GM21367 (cell line): ENCODE data around the gene PPM1F.
"Not testable (repeated sequence)": the region's sequence is repeated elsewhere in the genome, so short reads cannot be mapped to it uniquely, and the experiment has no call there.

Experiments used
- ATAC-seq: cut with Tn5 transposase; IDR thresholded peaks from one replicate; pipeline ENCODE4 v1.9.1; 2021; ENCODE audit not compliant: unreplicated experiment

PPM1F gene

DNA sequence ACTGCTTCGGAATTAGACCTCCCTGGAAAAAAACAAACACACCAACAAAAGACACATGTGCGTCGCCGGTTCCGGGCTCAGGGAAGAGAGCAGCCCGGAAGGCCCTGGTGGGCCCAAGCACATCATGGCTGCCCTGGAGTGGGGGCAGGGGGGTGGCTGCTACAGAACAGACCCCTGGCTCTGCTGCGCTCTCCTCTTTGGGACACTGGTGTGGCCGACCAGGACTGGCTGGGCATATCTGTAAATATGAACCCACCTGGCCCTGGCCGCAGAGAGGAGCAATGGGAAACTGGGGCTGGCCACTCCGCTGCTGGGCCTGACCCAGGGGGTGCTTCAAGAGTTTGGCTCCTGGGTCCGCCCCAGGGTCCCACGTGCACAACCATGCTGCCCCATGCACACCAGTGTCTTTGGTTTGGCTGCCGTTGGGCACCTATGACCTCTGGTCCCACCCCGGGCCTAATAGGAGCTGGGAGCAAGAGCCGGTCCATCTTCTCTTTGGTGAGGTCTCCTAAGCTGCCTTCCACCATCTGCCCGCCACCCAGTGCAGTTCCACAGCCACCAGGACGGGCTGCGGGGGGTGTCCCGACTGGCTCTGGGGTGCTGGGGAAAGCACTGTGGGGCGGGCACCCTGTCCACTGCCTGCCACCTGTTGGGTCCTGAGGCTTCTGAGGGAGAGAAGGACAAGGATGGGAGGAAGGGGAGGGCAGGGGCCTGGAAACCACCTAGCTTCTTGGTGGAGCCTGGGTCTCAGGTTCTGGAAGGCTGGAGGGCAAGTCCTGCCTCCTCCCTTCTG, 30.1 kb downstream of the PPM1F start:
- ATAC-seq = no peak

- ATAC-seq = no peak
Observed at GRCh38 chr22:21921729-21922128, 30.9 kb downstream of the PPM1F start.

- no peak for ATAC-seq
Observed at GRCh38 chr22:21921184-21921721, 31.4 kb downstream of the PPM1F start.

- ATAC-seq = no peak
Observed at GRCh38 chr22:21920341-21921183, 32.1 kb downstream of the PPM1F start.

- no peak for ATAC-seq
Observed at GRCh38 chr22:21919526-21920307, 32.9 kb downstream of the PPM1F start.

- ATAC-seq = no peak
Observed at GRCh38 chr22:21918466-21919185, 34.0 kb downstream of the PPM1F start.

DNA sequence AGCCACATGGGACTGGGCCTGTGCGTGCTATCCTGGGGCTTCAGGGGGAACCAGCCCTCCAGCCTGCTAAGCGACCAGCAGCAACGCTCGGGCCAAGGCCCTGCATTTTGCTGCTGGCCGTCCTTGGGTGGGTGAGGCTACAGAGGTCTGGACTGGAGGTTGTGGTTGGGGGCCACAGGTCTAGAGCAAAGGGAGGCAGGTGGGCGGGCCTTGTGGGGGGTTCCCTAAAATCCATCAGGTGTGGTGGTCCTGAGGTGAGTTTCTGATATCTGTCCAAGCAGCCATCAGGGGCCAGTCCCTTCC, 34.7 kb downstream of the PPM1F start:
- no peak for ATAC-seq

DNA sequence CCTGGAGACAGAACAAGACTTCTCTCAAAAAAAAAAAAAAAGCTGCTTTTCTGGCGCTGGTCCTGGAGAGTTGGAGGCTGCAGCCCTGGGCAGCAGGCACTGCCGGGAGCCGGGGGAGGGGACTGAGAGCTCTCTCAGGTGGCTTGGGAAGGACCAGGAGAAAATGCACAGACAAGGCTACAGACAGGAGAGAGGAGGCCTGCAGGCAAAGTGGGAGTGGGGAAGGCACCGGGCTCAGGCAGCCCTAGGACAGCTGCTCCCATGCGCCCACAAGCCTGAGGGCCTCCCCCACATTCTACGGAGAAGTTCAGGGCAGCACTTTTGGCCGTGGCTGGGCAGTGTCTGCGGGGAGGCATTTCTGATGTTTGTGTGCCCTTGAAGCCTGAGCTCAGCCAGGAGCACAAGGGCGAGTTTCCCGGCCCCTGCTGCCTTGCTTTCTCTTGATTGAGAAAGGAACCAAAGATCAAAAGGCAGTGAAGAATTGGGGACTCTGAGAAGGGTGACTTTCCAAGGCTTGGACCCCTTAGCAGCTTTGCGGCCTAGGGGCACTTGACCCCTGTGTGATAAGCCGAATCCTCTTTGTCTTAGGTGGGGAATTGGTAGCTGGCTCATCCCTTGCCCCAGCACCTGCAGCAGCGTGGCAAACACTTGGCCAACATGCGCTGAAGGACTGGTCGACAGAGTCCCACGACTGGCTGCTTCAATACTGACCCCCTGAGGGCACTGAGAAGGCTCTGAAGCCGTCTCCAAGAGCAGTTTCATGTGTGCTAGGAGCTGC, 35.3 kb downstream of the PPM1F start:
- ATAC-seq = no peak

- no peak for ATAC-seq
Observed at GRCh38 chr22:21916309-21916918, 36.2 kb downstream of the PPM1F start.

DNA sequence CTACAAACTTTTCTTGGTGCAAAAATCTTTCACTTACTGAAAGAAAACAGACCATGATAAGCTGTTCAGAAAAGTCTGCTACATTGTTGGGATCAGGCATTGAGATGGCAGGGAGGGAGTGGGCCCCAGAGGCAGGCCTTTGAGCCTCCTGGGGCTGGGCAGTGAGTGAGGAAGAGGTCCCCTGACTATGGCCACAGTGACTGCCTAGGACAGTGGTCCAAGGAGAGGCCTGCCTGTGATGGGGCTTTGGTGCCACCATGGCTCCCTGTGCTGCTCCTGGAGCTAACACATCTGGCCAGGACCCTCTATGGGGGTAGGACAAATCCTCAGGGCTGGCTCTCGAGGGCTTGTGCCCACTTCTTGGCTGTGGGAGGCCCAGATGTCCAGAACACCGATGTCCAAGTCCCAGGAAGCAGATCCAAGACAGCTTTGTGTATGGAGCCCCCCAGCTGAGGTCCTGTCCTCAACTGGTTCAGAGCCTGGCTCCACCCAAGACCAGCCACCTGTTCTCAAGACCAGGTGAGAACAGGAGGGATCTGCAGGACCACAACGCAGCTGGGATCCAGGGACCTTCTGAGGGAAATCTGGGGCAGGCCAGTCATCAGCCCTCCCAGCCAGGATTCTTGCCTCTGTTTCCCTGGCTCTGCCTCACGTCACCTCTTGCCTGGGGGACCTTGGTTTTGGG, 36.9 kb downstream of the PPM1F start:
- ATAC-seq = no peak

GRCh38 chr22:21914033-21914642, 38.5 kb downstream of the PPM1F start:
- ATAC-seq = not testable (repeated sequence)

GRCh38 chr22:21910367-21910766, 42.3 kb downstream of the PPM1F start:
- ATAC-seq = not testable (repeated sequence)

- no peak for ATAC-seq
Observed at GRCh38 chr22:21909871-21910270, 42.8 kb downstream of the PPM1F start.

GRCh38 chr22:21907638-21908522, 44.8 kb downstream of the PPM1F start:
- no peak for ATAC-seq

DNA sequence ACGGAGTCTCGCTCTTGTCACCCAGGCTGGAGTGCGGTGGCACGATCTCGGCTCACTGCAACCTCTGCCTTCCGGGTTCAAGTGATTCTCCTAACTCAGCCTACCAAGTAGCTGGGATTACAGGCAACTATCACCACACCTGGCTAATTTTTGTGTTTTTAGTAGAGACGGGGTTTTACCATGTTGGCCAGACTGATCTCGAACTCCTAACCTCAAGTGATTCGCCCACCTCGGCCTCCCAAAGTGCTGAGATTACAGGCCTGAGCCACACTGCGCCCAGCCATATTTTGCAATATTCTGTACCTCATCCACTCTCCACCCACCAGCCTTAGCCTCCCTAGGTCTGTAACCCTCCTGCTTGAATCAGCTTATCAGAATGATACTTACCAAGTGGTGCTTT, 47.4 kb downstream of the PPM1F start:
- ATAC-seq = not testable (repeated sequence)

DNA sequence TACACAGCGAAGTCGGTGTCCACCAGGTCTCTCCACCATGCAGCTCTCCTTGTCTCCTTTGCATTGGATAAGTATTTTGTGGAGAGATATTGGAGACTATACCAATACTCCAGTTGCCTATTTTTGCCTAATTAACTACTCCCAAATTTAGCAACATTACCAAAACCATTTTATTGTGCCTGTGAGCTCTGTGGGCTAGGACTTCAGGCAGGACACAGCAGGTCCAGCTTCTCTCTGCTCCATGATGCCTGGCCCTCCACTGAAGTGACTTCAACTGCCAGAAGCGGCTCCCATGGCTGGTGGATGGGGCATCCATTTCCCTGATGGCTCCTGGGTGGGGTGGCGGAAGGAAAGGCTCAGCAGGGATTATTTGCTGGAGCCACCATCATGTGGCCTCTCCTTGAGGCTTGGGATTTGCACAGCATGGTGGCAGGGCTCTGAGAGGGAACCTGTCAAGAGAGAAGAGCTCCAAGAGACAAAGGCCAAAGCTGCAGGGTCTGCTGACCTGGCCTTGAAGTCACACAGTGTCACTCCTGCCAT, 48.3 kb downstream of the PPM1F start:
- no peak for ATAC-seq

- no peak for ATAC-seq
Observed at GRCh38 chr22:21903283-21903682, 49.4 kb downstream of the PPM1F start.
